OCI-LY3 (cell line): ENCODE results near the gene FSTL5.

Experiments used
- EZH2phosphoT487 ChIP-seq: fragments of 200-600 bp; shearing (Covaris generic); IDR thresholded peaks from 2 replicates; pipeline ENCODE4 v1.6.1; 2018; ENCODE audit warnings: antibody characterized with exemption, mixed run types, low read depth
- TF ChIP-seq, protein P1 (sequence below): fragments of 200-600, 300-600 bp; sonication (generic); IDR thresholded peaks from 2 replicates; pipeline ENCODE4 v1.5.1; 2014; ENCODE audit warnings: antibody characterized with exemption, low read length, low read depth

DNA sequence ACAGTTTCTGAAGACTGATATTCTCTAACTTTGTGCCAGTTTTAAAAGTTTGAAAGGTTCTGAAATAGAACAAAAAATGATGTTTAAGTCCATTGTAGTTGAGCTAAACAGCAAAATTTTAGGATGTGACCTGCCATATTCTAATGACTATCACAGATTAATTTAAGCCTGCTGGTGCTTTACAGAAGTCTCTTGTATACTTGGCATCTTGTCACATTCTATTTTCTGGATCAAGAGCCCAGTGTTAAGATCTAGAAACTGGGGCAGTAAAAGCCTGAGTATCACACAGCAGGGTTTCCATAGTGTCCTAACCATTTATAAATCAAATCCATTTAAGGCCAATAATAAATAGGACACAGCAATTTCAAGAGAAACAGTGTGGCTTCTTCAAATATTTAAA, 12.4 kb downstream of the FSTL5 start:
- TF ChIP-seq, protein P1, sequence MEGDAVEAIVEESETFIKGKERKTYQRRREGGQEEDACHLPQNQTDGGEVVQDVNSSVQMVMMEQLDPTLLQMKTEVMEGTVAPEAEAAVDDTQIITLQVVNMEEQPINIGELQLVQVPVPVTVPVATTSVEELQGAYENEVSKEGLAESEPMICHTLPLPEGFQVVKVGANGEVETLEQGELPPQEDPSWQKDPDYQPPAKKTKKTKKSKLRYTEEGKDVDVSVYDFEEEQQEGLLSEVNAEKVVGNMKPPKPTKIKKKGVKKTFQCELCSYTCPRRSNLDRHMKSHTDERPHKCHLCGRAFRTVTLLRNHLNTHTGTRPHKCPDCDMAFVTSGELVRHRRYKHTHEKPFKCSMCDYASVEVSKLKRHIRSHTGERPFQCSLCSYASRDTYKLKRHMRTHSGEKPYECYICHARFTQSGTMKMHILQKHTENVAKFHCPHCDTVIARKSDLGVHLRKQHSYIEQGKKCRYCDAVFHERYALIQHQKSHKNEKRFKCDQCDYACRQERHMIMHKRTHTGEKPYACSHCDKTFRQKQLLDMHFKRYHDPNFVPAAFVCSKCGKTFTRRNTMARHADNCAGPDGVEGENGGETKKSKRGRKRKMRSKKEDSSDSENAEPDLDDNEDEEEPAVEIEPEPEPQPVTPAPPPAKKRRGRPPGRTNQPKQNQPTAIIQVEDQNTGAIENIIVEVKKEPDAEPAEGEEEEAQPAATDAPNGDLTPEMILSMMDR: no peak
- no peak for TF ChIP-seq EZH2phosphoT487
